AG09309 (cell line): Measurements from ENCODE around the gene PRKCZ.
A peak's percentile ranks its signal among the peaks of the same experiment; 100 is the strongest.

Source experiments
- DNase-seq: peaks from one replicate; pipeline ENCODE4 v3.0.0-alpha.2; 2010; ENCODE audit warnings: low read depth
- H3K4me3 ChIP-seq: 2 replicates; pipeline ENCODE4 v1.5.1; 2011; ENCODE audit warnings: mild to moderate bottlenecking, low read depth, low read length, moderate library complexity; ENCODE audit not compliant: control insufficient read depth
- CTCF ChIP-seq: IDR thresholded peaks from 2 replicates; pipeline ENCODE4 v1.5.1; 2011; ENCODE audit warnings: mild to moderate bottlenecking, low read depth, low read length, inconsistent platforms; ENCODE audit not compliant: insufficient read depth, control insufficient read depth; ENCODE audit errors: missing control alignments

PRKCZ gene

GRCh38 chr1:2105781-2106524, 55.7 kb downstream of the PRKCZ start:
- DNase-seq = no peak
- no peak for TF ChIP-seq CTCF
- no peak overlapping the region for H3K4me3 ChIP-seq

GRCh38 chr1:2106659-2107405, 56.6 kb downstream of the PRKCZ start:
- no peak for TF ChIP-seq CTCF
- no peak for DNase-seq
- no peak overlapping the region for H3K4me3 ChIP-seq

- no peak for DNase-seq
- TF ChIP-seq CTCF = no peak
- H3K4me3 ChIP-seq = no peak overlapping the region
These were observed 57.5 kb downstream of the PRKCZ start for GRCh38 chr1:2107586-2108212.

- no peak overlapping the region for H3K4me3 ChIP-seq
- DNase-seq = no peak
- TF ChIP-seq CTCF = peak; percentile 57
These were observed 58.1 kb downstream of the PRKCZ start for GRCh38 chr1:2108213-2108876.

- TF ChIP-seq CTCF = no peak
- no peak overlapping the region for H3K4me3 ChIP-seq
- DNase-seq = no peak
These were observed 58.8 kb downstream of the PRKCZ start for GRCh38 chr1:2108877-2109580.

- no peak overlapping the region for H3K4me3 ChIP-seq
- no peak for TF ChIP-seq CTCF
- no peak for DNase-seq
These were observed 59.4 kb downstream of the PRKCZ start for GRCh38 chr1:2109581-2110021.
